ENCODE measurements around the gene GPR157. TPM values are rescaled to one million over a fixed set of nuclear protein-coding genes. Genes with fewer than 3 reads are reported as not detected.
A peak's percentile ranks its signal among the peaks of the same experiment; 100 is the strongest.
"Not testable (repeated sequence)": the region's sequence is repeated elsewhere in the genome, so short reads cannot be mapped to it uniquely, and the experiment has no call there.

The GPR157 gene
- total RNA-seq, 2 donors from 2014 or later: 4.5 to 9.1 TPM

- no peak for ATAC-seq
- H3K36me3 Mint-ChIP-seq: no peaks in the 10 kb centered on the region
Observed at GRCh38 chr1:9151328-9151860, 22.5 kb upstream of the GPR157 start.

DNA sequence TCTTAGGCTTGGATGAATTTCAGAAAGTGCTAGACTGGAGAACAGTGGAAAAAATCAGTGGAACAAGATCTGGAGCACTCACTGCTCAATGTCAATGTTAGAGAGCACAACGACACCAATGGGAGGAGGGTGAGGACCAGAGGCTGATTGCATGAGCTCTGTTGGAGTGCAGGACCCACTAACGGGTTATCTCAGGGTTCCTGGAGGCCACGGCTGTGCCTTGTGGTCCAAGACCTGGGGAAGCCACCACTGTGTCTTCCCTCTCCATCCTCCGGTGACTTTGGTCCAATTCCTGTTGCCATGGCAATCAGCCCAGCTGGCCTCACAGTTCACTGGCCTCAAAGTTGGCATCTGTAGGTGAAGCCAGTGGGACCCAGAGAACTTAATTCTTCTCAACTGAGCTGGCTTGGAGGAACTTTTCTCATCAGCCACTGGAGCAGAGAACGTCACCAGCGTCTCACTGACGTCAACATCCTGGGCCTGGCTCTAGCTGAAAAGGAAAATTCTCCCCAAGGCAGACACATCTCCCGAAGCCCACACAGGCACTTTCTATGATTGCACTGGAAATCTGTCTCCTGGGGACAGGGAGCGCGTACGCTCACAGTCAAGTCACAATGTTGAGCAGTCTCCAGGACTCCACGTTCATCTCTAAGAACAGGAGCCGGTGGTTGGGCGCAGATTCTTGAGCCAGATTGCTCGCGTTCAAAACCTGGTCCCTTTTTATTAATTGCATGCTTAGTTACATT, 21.9 kb upstream of the GPR157 start:
- H3K36me3 Mint-ChIP-seq: no peaks in the 10 kb centered on the region
- DNase-seq (ENCODE audit: low spot score in 2 of 2): no peak
- H3K9me3 Mint-ChIP-seq: no peaks in the 10 kb centered on the region
- ATAC-seq: no peak
- no peak overlapping the region for H3K27ac Mint-ChIP-seq

More at GRCh38 chr1:9151328-9151860, 22.5 kb upstream of the GPR157 start:
- Mint-ChIP-seq H3K9me3 (no peaks in the 10 kb centered on the region), H3K27ac (no peak overlapping the region)
- DNase-seq (ENCODE audit: low spot score in 2 of 2): no peak

DNA sequence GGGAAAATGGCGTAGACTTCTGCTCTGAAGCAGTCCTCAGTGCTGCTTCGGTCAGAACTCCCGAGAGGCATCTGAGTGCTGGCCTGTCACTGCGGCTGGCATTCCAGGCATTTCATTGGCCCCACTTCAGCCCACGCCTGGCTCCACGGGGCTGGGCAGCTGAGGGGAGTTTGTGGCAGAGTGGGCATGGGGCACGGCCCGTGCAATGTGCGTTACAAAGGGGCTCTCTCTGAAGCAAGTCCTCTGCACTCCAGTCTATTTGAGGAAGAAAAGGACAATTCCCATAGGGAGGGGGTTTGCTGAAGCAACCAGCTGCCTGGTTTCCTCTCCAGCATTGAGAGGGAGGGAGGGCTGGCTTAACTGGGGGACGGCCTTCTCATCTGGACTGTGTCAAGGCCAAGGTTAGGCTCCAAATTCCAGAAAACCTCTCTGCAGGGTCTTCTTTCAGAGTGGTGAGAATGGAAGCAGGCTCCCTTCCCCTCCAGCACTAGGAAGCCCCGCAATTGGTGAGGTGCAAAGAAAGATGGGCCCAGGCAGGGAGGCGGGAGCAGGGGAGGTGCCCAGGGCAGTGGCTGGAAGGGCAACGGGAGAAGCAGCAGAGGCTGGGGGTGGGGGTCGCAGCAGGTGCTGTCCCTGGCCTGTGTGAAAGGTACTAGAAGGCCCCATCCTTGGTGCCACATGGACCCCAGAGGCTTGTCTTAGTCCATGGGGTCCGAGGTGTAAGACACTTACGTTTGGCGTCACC, 21.1 kb upstream of the GPR157 start:
- ATAC-seq (no peak), DNase-seq (ENCODE audit: low spot score in 2 of 2) (no peak)
- Mint-ChIP-seq H3K36me3 (no peaks in the 10 kb centered on the region), H3K27ac (no peak overlapping the region), H3K9me3 (no peaks in the 10 kb centered on the region)

GRCh38 chr1:9149151-9149550, 20.2 kb upstream of the GPR157 start:
- DNase-seq (ENCODE audit: low spot score in 2 of 2): no peak
- Mint-ChIP-seq H3K27ac (no peak overlapping the region), H3K36me3 (no peaks in the 10 kb centered on the region), H3K9me3 (no peaks in the 10 kb centered on the region)
- no peak for ATAC-seq

DNA sequence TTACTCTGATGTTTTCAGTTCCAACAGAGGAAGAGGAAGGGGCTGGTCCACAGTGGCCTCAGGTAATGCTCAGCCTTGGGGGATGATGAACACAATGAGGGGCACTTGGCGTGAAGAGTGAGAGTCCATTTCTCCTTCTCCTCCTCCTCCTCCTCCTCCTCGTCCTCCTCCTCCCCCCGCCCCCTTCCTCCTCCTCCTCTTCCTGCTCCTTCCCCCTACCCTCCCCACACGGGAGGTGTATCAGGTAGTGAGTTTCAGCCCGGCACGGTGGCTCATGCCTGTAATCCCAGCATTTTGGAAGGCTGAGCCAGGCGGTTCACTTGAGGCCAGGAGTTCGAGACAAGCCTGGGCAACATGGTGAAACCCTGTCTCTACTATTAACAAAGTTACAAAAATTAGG, 17.3 kb upstream of the GPR157 start:
- Mint-ChIP-seq H3K27ac (no peak overlapping the region), H3K9me3 (no peaks in the 10 kb centered on the region), H3K36me3 (no peaks in the 10 kb centered on the region)
- ATAC-seq (no peak), DNase-seq (ENCODE audit: low spot score in 2 of 2) (no peak)

DNA sequence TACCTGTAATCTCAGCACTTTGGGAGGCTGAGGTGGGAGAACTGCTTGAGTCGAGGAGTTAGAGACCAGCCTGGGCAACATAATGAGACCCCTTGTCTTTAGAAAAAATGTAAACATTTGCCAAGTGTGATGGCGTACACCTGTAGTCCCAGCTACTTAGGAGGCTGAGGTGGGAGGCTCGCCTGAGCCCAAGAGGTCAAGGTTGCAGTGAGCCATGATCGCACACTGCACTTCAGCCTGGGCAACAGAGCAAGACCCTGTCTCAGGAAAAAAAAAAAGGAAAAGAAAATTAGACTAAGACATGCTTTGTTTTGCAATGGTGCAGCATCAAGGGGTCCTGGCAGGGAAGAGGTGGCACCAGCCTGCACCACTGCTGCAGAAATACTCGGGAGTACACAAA, 16.8 kb upstream of the GPR157 start:
- Mint-ChIP-seq H3K36me3 (no peaks in the 10 kb centered on the region), H3K9me3 (no peaks in the 10 kb centered on the region), H3K27ac (peak overlapping the region in 1 of 2 donors; percentile 29)
- DNase-seq (ENCODE audit: low spot score in 2 of 2) (no peak), ATAC-seq (no peak)

DNA sequence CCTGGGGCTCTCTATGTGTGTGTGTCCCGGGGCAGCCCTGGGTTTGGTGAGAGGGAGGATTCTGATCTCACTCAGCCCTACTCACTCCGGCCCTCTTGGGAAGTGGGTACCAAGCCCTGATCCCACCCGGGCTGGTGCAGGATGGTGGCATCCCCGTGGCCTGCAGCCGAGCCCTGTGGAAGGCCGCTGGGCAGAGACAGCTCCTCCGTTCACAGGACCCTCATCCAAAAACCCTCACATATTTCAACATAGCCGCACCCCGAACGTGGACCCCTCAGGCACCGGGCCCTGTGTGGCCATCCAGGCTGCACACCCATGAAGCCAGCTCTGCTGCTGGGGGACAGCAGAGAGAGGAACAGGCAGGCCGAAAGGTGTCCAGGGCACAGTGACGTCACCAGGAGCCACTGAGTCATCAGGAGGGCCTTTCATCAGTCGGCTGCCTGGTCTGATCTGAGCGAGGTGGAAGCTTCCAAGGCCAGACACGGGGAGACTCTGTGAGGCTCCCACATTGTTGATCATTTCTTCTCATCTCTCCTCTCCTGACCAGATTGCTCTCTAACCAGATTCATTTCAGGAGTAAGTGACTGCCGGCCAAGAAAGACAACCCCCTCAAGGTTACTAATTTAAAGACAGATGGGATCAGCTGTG, 16.2 kb upstream of the GPR157 start:
- no peaks in the 10 kb centered on the region for H3K9me3 Mint-ChIP-seq
- peak; percentile 71 to 78 for ATAC-seq
- H3K27ac Mint-ChIP-seq: peak overlapping the region in 1 of 2 donors; percentile 29
- H3K36me3 Mint-ChIP-seq: no peaks in the 10 kb centered on the region
- DNase-seq (ENCODE audit: low spot score in 2 of 2): no peak

DNA sequence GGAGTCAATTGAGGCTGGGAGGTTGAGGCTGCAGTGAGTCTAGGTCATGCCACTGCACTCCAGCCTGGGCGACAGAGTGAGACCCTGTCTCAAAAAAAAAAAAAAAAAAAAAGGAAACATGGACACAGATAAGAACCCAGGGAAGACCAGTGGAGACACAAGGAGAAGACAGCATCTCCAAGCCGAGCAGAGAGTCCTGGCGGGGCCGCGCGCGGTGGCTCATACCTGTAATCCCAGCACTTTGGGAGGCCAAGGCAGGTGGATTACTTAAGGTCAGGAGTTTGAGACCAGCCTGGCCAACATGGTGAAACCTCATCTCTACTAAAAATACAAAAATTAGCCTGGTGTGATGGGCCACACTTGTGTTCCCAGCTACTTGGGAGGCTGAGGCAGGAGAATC, 15.6 kb upstream of the GPR157 start:
- not testable (repeated sequence) for DNase-seq (ENCODE audit: low spot score in 2 of 2); H3K27ac Mint-ChIP-seq

DNA sequence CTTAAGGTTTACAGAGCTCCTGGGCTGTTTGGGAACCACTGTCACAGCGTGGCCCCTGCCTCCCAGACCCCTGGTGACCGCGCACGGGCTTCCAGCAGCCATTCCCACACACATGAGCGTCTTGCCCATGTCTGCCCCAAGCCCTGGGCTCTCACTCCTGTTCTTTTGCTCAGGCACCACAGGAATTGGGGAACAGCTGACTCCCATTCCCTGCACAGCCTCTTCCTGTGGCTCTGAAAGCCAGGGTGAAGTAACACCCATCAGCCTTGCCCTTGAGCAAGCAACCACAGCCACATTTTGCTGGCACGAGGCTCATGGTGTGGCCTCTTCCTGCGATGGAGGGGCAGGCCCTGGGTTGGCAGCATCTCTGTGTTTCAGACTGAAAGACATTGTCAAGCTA, 14.3 kb upstream of the GPR157 start:
- ATAC-seq (peak in 1 of 2 donors; percentile 44), DNase-seq (ENCODE audit: low spot score in 2 of 2) (no peak)
- H3K36me3 Mint-ChIP-seq: no peaks in the 10 kb centered on the region
- H3K27ac Mint-ChIP-seq: no peak overlapping the region
- no peaks in the 10 kb centered on the region for H3K9me3 Mint-ChIP-seq

More for the DNA sequence above, 15.6 kb upstream of the GPR157 start:
- not testable (repeated sequence) for ATAC-seq, H3K36me3 Mint-ChIP-seq, H3K9me3 Mint-ChIP-seq

DNA sequence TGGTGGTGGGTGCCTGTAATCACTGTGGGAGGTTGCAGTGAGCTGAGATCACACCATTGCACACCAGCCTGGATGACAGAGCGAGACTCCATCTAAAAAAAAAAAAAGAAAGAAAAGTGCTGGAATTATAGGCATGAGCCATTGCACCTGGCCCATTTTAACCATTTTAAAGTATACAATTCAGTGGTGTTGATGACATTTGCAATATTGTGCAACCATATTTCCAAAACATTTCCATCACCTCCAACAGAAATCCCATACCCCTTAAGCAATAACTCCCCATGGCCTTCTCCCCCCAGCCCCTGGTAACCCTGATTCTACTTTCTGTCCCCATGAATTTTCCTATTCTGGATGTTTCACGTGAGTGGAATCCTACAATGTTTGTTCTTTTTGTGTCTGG, 11.0 kb upstream of the GPR157 start:
- Mint-ChIP-seq H3K36me3 (no peaks in the 10 kb centered on the region), H3K9me3 (no peaks in the 10 kb centered on the region), H3K27ac (no peak overlapping the region)
- ATAC-seq (no peak), DNase-seq (ENCODE audit: low spot score in 2 of 2) (no peak)

GRCh38 chr1:9136932-9137331, 8.0 kb upstream of the GPR157 start:
- DNase-seq (ENCODE audit: low spot score in 2 of 2) (no peak), ATAC-seq (no peak)
- Mint-ChIP-seq H3K27ac (peak overlapping the region in 1 of 2 donors; percentile 44), H3K36me3 (no peaks in the 10 kb centered on the region), H3K9me3 (no peaks in the 10 kb centered on the region)

DNA sequence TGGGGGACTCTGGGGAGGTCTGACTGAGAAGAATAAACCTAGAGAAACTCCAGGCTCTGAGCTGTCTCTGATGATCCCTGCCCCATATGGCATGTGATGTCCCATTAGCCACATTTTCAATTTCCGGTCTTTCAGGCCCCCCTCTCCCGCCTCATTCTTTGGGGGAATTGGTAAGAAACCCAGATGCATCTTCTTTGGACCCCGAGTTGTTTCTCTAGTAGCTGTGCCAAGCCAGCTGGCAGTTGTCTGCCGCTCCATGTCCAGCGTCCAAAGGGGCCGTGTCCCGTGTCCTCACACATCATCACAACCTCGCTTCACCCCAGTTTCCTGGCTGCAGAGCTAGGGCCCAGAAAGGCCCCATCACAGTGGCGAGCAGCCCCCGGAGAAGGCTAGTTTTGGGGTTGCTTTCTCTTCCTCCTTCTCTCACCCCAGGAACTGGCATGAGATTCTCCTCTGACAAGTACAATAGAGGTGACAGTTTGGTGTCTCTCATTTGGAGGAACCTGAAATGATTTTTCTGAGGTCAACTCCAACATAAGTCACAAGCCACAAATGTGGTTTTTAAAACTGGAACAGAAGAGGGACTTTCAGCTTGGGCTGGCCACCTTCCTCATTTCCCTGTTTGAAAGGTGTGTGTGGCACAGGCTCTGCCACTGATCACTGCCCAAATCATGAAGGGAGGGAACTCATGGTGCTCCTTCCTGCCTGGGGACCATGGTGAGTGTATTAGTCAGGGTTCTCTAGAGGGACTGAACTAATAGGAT, 6.4 kb upstream of the GPR157 start:
- peak in 1 of 2 donors; percentile 85 for ATAC-seq
- Mint-ChIP-seq H3K36me3 (no peaks in the 10 kb centered on the region), H3K27ac (peak overlapping the region in 1 of 2 donors; percentile 60), H3K9me3 (no peaks in the 10 kb centered on the region)
- DNase-seq (ENCODE audit: low spot score in 2 of 2): no peak

DNA sequence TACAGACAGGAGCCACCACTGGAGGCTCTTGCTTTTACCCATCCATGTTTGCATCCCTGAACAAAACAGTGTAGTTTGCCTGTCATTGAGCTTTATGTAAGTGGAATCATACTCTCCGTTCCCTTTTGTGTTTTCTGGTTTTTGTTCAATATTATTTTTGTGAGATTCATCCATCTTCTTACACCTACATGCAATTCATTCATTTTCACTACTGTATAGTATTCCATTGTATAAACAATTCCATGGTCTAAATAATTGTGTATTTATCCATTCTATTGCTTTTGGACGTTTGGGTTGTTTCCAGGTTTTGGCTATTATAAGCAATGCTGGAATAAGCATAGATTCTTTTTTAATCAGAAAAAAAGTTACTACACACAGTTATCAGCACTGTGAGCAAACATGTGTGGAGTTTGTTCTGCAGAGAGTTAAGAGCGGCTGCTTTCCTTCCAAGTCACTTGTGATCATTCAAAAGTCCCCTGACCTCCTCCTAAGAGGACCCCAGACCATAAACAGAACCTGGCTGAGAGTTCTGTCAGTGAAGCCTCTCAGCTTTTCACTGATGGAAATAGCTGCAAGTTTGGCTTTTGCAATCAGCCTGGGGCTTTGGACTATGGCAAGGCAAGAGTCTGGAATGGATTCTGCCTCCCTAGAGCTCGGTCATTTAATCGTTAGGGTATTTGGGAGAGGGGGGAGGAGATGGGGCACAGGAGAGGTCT, 5.1 kb upstream of the GPR157 start:
- no peak for ATAC-seq
- H3K36me3 Mint-ChIP-seq: no peaks in the 10 kb centered on the region
- no peak overlapping the region for H3K27ac Mint-ChIP-seq
- no peak for DNase-seq (ENCODE audit: low spot score in 2 of 2)
- H3K9me3 Mint-ChIP-seq: no peaks in the 10 kb centered on the region

DNA sequence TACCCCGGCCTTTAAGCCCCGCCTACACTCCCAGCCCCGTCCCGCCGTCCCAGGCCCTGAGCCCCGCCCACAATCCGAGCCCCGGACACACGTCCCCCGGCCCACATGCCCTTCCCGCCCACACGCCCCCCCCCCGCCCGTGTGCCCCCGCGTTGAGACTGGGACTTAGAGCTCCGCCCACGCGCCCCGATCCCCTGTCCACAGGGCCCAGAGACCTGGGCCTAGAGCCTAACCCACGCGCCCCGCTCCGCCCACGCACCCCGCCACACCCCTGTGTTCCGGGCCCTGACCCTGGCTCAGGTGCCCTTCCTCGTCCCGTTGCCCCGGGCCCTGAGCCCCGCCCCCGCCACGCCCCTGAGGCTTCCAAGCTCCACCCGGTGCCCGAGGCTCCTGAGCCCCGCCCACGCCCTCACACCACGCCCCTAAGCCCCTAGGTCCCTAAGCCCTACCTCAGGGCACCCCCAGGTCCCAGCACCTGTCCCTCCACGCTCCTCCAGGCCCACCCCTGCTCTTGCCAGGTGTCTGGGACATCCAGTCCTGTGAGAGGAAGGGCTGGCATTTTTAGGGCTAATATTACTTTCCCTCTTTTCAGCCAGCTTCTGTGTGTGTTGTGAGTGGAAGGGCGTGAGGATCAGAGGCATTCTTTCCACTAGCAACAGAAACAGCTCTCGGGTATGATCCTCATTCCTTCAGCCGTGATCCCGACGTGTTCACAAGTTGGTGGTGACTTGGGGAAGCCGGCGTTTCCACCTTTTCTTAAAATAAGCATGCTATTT, 552 bp upstream of the GPR157 start:
- H3K36me3 Mint-ChIP-seq: no peaks in the 10 kb centered on the region
- H3K9me3 Mint-ChIP-seq: no peaks in the 10 kb centered on the region
- peak overlapping the region in 1 of 2 donors; percentile 84 for H3K27ac Mint-ChIP-seq
- peak; percentile 73 to 87 for DNase-seq (ENCODE audit: low spot score in 2 of 2)
- ATAC-seq: peak; percentile 59 to 79

DNA sequence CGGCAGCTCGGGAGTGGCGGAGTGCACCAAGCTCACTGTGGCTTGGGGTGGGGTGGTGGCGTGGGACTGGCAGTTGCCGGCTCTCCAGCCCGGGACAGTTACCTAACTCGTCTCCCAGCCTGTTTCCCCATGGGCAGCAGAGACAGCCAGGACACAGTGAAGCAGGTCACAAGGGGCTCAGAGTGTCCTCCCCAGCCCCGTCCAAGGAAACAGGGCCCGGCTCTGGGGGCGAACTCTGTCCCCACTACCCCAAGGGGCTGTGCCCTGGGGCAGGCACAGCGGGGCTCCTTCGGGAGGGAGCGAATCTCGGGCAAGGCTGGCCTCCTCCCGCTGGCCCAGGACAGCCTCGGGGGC, 759 bp downstream of the GPR157 start:
- ATAC-seq (no peak), DNase-seq (ENCODE audit: low spot score in 2 of 2) (no peak)
- Mint-ChIP-seq H3K36me3 (no peaks in the 10 kb centered on the region), H3K27ac (peak overlapping the region in 1 of 2 donors; percentile 61), H3K9me3 (no peaks in the 10 kb centered on the region)
